Stimulated activated CD8-positive, alpha-beta memory T cell treated with anti-CD3 and anti-CD28 coated beads, Interleukin-12 subunit alpha, Interleukin-12 subunit beta, amount 100 ng/mL, for 1 hour (primary cell): ENCODE measurements around the gene FDXACB1.
"Not testable (repeated sequence)": the region's sequence is repeated elsewhere in the genome, so short reads cannot be mapped to it uniquely, and the experiment has no call there.

Experiments
- DNase-seq: peaks from one replicate; pipeline ENCODE4 v3.0.0-alpha.2; 2020; ENCODE audit warnings: low read depth

The FDXACB1 gene

DNA sequence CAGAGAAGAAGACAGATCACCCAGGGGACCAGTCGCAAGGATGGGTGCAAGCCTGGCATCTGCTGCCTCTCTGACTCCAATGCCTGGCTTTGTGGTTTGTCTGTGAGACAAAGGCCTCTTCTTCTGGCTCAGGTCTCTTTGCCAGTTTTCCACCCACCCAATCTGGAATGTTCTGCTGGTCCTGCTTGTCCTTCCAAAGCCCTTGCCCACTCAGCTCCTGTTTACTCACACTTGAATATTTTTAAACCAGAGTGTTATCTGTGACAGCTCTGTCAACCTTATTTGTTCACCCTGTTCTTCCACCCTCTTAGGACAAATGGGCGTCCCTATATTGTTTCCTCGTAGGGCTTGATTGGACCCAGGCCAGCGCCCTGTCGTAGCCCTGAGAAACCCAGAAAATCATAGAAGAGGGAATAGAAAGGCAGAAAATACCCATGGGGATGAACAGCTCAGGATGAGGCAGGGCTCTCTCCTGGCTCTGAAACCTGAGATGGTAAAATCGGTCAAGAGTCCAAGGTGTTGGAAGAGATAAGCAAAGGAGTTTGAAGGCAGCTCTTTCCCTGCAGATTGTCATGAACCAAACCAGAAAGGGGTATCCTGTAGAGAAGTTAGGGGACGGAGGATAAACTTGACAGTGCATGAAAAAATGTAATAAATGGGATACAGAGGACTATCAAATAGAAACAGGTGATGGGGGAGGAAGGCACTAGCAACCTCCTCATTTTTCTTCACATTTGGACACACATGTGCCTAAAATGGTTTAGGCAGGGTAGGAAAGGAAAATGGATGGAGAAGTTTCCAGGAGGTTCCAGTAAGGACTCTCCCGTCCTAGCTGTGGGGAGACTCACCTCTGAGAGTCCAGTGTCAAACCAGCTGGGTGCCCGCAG is 32.0 kb upstream of the FDXACB1 start:
- no peak for DNase-seq

DNA sequence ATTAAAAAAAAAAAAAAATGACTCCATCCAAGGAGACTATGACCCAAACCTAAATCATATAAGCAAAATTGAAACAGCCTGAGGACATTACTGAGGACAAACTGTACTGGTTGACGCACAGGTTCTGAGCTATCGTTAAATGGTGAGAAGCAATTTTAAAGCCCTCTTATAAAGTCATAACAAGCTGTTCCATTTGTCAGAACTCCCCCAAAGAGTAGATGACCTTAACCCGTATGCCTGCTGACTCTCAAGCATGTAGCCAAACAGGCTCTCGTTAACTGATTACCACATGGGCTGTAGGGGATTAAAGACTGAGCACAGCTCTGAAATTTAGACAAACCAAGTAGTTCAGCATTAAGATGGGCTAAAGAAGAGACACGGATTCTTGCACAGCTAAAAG is 30.4 kb upstream of the FDXACB1 start:
- DNase-seq, result no peak

DNA sequence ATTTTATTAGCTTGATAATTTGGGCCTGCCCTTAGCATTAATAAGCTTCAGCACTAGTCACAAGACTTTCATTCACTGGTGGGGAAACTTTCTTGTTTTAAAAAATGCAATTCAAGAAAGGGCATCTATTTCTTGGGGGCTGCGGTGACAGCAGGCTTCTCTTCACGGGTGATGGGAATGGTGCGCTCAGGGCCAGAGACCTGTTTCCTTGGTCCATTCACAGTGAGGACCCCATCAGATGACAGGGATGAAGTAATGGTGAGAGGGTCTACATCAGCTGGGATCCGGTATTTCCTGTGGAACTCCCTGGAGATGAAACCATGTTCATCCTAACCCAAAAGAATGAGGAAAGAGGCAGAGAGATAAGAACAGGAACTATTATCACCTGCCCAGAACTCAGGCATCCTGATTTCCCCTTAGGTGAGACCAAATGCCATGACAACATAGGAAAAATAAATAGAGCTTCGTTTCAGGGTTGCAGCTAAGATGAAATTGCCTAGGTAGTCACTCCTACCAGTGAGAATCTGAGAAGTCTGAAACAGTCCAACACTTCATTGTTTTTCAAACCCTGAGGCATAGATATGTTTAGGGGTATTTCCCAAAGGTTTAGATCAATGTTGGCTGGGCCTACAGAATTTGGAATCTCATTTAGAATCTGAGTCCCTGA is 29.8 kb upstream of the FDXACB1 start:
- no peak for DNase-seq

DNA sequence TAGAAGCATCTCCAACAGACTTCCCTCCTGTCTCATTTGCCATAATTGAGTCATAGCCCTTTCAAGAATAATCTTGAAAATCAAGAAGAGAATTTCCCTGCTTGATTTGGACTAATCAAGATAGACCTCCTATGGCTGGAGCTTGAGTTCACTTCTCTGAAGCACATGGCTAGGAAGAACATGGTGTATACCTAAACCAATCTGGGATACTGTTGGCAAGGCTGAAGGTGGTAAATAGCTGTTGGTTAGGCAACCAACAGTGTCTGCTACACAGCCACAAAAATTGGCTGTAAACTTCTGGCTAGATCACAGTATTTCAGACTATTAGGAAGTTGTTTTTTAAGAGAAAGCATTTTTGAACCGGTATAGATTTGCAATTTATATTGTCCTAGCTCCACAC is 27.7 kb upstream of the FDXACB1 start:
- no peak for DNase-seq

GRCh38 chr11:111905411-111905810 is 26.4 kb upstream of the FDXACB1 start:
- no peak for DNase-seq

DNA sequence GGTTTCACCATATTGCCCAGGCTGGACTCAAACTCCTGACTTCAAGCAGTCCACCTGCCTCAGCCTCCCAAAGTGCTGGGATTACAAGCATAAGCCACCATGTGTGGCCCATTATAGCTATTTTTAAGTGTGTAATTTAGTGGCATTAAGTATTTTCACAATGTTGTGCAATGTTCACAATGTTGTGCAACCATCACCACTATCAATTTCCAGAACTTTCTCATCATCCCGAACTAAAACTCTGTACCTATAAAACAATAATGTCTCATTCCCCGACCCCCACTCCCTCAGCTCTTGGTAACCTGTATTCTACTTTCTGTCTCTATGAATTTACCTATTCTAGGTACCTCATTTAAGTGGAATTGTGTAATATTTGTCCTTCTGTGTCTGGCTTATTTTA is 7.9 kb upstream of the FDXACB1 start:
- no peak for DNase-seq

- DNase-seq, result no peak
Observed at GRCh38 chr11:111886032-111886431, 7.1 kb upstream of the FDXACB1 start.

- DNase-seq, result not testable (repeated sequence)
Observed at GRCh38 chr11:111885053-111885452, 6.1 kb upstream of the FDXACB1 start.

GRCh38 chr11:111882202-111882601 is 3.2 kb upstream of the FDXACB1 start:
- DNase-seq, result no peak

- DNase-seq, result no peak
Observed at GRCh38 chr11:111879637-111879960, 634 bp upstream of the FDXACB1 start.

- DNase-seq, result no peak
Observed at GRCh38 chr11:111878385-111878848, 548 bp downstream of the FDXACB1 start.

GRCh38 chr11:111871693-111872161 is 7.2 kb downstream of the FDXACB1 start:
- no peak for DNase-seq

GRCh38 chr11:111870886-111871692 is 7.9 kb downstream of the FDXACB1 start, which contains the start of gene ALG9:
TSS of gene ALG9 (minus strand) at chr11:111871581. CDS start at chr11:111871482, 99 bp downstream.
- DNase-seq, result peak; percentile 85

GRCh38 chr11:111870522-111870885 is 8.5 kb downstream of the FDXACB1 start:
- no peak for DNase-seq

DNA sequence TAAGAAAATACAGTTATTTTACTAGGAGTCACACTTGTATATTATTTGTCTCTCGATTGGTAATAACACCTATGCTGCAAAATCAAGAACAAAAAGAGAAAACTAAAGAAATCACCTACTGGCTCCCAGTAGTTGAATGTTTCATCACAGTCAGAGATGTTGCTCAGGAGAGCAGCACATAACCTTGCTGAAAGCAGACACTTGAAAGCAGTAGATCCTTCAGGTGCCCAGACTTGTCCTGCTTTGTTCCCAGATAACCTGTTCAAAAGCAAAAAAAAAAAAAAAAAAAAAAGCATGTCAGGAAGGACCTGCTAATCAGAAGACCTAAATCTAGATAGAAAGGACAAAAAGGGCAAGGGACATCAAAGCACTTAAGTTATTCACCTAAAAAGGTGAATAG is 8.9 kb downstream of the FDXACB1 start:
- DNase-seq, result no peak

DNA sequence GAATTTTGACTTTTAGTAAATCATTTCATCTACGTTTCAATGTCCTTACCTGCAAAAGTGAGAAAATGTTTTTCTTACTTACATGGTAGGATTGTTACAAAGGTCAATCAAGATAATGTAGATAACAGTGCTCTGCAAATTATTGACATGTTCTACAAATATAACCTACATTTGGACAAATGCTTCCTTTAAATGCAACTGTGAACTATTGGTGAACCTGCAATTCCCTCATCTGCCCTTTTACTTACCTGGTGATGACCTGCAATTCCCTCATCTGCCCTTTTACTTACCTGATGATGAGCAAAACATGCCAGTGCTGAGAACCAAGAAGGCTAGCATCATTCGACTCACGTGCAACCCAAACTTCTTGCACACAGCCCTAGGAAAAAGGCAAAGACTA is 18.7 kb downstream of the FDXACB1 start:
- no peak for DNase-seq

GRCh38 chr11:111855506-111855905 is 23.5 kb downstream of the FDXACB1 start:
- DNase-seq, result no peak

- no peak for DNase-seq
Observed at GRCh38 chr11:111852103-111852502, 26.9 kb downstream of the FDXACB1 start.

DNA sequence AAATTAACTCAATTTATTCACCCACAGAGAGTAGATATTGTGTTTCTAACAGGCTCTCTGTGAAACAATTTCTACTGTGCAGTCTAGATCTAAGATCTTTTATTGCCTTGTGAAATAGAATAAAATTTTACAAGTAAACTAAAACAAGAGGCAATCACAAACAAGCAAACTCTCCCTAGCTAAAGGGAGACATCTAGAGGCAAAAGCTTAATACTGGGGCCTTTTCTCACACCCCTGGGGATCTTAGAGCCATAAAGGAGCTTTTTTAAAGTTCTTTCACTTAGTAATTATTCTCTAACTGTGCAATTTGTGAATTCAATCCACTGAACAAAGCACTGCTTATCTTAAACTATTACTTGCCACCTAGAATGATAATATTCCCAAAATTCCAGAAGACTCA is 27.3 kb downstream of the FDXACB1 start:
- no peak for DNase-seq

DNA sequence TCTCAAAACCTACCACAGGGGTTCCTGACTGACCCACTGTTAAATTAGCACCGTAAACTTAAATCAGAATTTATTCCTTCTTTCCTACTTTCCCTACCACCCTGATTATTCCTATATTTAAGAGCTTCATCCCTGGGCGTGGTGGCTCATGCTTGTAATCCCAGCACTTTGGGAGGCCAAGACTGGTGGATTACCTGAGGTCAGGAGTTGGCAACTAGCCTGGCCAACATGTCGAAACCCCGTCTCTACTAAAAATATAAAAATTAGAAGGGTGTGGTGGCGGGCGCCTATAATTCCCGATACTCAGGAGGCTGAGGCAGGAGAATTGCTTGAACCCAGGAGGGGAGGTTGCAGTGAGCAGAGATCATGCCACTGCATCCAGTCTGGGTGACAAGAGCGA is 27.9 kb downstream of the FDXACB1 start:
- DNase-seq, result no peak

- no peak for DNase-seq
Observed at GRCh38 chr11:111849631-111850030, 29.3 kb downstream of the FDXACB1 start.

DNA sequence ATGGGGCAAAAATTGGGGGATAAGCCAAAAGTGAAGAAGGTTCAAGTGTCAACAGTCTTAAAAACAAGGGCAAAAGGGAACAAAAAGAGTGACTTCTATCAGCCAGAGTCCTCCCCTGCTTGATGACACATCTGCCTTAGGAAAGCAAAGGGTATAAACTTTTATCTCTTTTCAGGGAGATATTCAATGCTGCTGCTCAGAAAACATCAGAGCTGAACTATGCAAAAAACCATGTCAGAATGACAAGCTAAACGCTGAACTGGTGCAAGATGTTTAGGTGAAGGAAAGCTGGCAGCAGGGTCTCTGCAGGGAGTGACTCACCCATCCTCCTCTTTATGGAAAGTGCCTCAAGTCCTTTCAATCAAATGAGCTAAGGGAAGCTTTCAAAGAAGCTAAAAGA is 32.3 kb downstream of the FDXACB1 start:
- DNase-seq, result no peak

GRCh38 chr11:111846063-111846462 is 32.9 kb downstream of the FDXACB1 start:
- no peak for DNase-seq
